ES-I3 (cell line): ENCODE results near the gene TMEM128.
"Not testable (repeated sequence)": the region's sequence is repeated elsewhere in the genome, so short reads cannot be mapped to it uniquely, and the experiment has no call there.

Experiments
- H3K36me3 ChIP-seq: 2 replicates; pipeline ENCODE4 v1.6.1; 2013; ENCODE audit warnings: mild to moderate bottlenecking, low read length, control low read depth, moderate library complexity; ENCODE audit not compliant: insufficient read depth
- H3K4me1 ChIP-seq: 2 replicates; pipeline ENCODE4 v1.6.1; 2013; ENCODE audit warnings: mild to moderate bottlenecking, control low read depth, low read length; ENCODE audit not compliant: insufficient read depth
- H3K9ac ChIP-seq: 2 replicates; pipeline ENCODE4 v1.6.1; 2013; ENCODE audit warnings: low read depth, mild to moderate bottlenecking, low read length, moderate library complexity
- H3K9me3 ChIP-seq: 2 replicates; pipeline ENCODE4 v1.6.1; 2013; ENCODE audit warnings: mild to moderate bottlenecking, low read length, moderate library complexity; ENCODE audit not compliant: control insufficient read depth, insufficient read depth

TMEM128 gene

DNA sequence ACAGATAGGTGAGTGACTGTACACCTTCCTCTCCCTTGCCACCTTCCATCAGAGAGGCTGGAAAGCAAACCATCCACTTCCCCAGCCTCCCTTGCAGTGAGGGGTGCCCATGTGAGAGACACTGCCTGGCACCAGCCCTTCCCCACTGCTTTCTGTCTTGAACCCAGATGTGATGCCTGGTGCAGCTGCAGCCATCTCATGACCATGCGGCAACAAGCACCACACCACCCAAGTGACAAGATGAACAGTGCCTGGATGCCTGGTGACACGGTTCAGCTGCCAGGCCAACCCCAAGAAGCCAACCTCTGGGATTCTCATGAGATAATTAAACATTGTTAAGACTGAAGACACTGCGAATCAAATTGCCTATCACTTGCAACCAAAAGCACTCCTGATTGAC, 52.7 kb downstream of the TMEM128 start:
- Histone ChIP-seq H3K9me3 (no peaks in the 10 kb centered on the region), H3K4me1 (no peaks in the 10 kb centered on the region), H3K9ac (no peak overlapping the region), H3K36me3 (no peaks in the 10 kb centered on the region)

DNA sequence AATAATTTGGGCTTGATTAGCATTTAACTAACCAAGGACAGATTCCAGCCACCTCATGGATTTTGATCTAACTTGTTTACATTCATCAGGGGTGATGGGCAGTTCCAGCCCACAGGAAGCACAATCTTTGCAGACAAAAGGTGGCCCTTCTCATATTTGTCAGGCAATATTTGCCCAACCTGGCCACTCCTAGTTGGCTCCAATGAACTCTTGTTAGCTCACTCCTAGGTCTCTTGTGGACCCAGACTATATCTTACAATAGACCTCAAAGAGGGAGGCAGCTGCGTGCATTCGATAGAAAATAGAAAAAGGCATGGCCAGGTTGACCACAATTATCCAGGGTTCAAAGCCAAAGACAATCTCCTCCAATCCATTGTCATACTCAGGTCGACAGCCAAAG, 59.5 kb downstream of the TMEM128 start:
- H3K9ac ChIP-seq, H3K4me1 ChIP-seq, H3K36me3 ChIP-seq, H3K9me3 ChIP-seq: not testable (repeated sequence)
